Measurements from ENCODE around the gene CACNA2D3. TPM values are rescaled to one million over a fixed set of nuclear protein-coding genes. Genes with fewer than 3 reads are reported as not detected.

The CACNA2D3 gene
- total and polyA plus RNA-seq, 4 donors: 0.06 to 0.37 (median 0.08) TPM; not detected in 1

DNA sequence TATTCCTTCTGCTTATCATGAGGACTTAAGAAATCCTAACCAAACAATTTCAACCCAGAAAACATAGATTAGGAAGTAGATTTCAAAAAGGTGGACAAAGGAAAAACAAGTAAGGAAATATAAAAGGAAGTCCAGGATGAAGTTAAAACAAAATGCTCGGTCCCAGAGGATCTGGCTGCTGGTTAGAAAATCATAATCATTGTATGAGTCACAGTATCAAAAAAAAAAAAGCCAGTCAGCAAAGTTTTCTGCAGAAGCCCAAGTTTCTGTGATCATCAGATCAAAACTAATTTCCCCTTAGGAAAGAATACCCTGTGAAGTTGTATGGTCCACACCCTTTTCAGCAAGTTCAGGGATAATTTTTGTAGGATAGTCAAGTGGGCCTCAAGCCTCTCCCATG is 848.5 kb downstream of the CACNA2D3 start:
- no peak for DNase-seq (ENCODE audit: low spot score)
- Histone ChIP-seq H3K27me3 (ENCODE audit: control insufficient read depth in 4 of 4, insufficient read depth in 4 of 4, low read length in 3 of 4) (peaks cover 0 to 13% (median 0%) of the 10 kb centered on the region in 4 donors), H3K36me3 (ENCODE audit: control insufficient read depth in 4 of 4, insufficient read depth in 3 of 4, low read depth in 1 of 4, low read length in 3 of 4) (no peaks in the 10 kb centered on the region), H3K4me3 (ENCODE audit: low read depth in 1 of 3, low read length in 3 of 3) (no peak overlapping the region), H3K4me1 (ENCODE audit: control insufficient read depth in 4 of 4, insufficient read depth in 4 of 4, low read length in 3 of 4) (no peaks in the 10 kb centered on the region), H3K9me3 (ENCODE audit: control insufficient read depth in 4 of 4, low read length in 3 of 4) (no peaks in the 10 kb centered on the region), H3K27ac (ENCODE audit: low read depth in 1 of 2, low read length in 2 of 2) (no peak overlapping the region), H3K9ac (ENCODE audit: low read depth in 1 of 2, low read length in 2 of 2) (no peak overlapping the region)
- no peak for TF ChIP-seq JUND (IDR thresholded peaks at IDR 0.05)
- TF ChIP-seq REST (IDR thresholded peaks at IDR 0.05): no peak
- no peak for TF ChIP-seq RAD21 (IDR thresholded peaks at IDR 0.05)
- no peak for TF ChIP-seq ZBTB33 (IDR thresholded peaks at IDR 0.05)
- TF ChIP-seq EGR1 (IDR thresholded peaks at IDR 0.05; ENCODE audit: low read depth in 2 of 2): no peak
- no peak for TF ChIP-seq TAF1 (conservative IDR thresholded peaks at IDR 0.05)
- TF ChIP-seq GABPA (IDR thresholded peaks at IDR 0.05 in 1 of 2, conservative IDR thresholded peaks at IDR 0.05 in 1 of 2): no peak
- TF ChIP-seq FOXA1 (IDR thresholded peaks at IDR 0.05): no peak
- WGBS: 65% methylated on average over 1 of the region's 1 CpG

GRCh38 chr3:54977439-54977838 is 855.1 kb downstream of the CACNA2D3 start:
- Histone ChIP-seq H3K4me3 (ENCODE audit: low read depth in 1 of 3, low read length in 3 of 3) (no peak overlapping the region), H3K9me3 (ENCODE audit: control insufficient read depth in 4 of 4, low read length in 3 of 4) (no peaks in the 10 kb centered on the region), H3K9ac (ENCODE audit: low read depth in 1 of 2, low read length in 2 of 2) (no peak overlapping the region), H3K4me1 (ENCODE audit: control insufficient read depth in 4 of 4, insufficient read depth in 4 of 4, low read length in 3 of 4) (no peaks in the 10 kb centered on the region), H3K27ac (ENCODE audit: low read depth in 1 of 2, low read length in 2 of 2) (no peak overlapping the region), H3K36me3 (ENCODE audit: control insufficient read depth in 4 of 4, insufficient read depth in 3 of 4, low read depth in 1 of 4, low read length in 3 of 4) (no peaks in the 10 kb centered on the region), H3K27me3 (ENCODE audit: control insufficient read depth in 4 of 4, insufficient read depth in 4 of 4, low read length in 3 of 4) (peaks cover 0 to 10% (median 0%) of the 10 kb centered on the region in 4 donors)
- TF ChIP-seq TAF1 (conservative IDR thresholded peaks at IDR 0.05) (no peak), RXRA (IDR thresholded peaks at IDR 0.05) (no peak), ZBTB33 (IDR thresholded peaks at IDR 0.05) (no peak), NR2F2 (IDR thresholded peaks at IDR 0.05) (no peak), FOXA2 (IDR thresholded peaks at IDR 0.05) (no peak), JUND (IDR thresholded peaks at IDR 0.05) (no peak), REST (IDR thresholded peaks at IDR 0.05) (no peak), FOXA1 (IDR thresholded peaks at IDR 0.05) (no peak), RAD21 (IDR thresholded peaks at IDR 0.05) (no peak), SP1 (IDR thresholded peaks at IDR 0.05) (no peak), YY1 (IDR thresholded peaks at IDR 0.05) (no peak), GABPA (IDR thresholded peaks at IDR 0.05 in 1 of 2, conservative IDR thresholded peaks at IDR 0.05 in 1 of 2) (no peak), EGR1 (IDR thresholded peaks at IDR 0.05; ENCODE audit: low read depth in 2 of 2) (no peak), HNF4A (conservative IDR thresholded peaks at IDR 0.05) (no peak), HNF4G (IDR thresholded peaks at IDR 0.05) (no peak), MAX (IDR thresholded peaks at IDR 0.05) (no peak)
- TF ChIP-seq, protein P1, sequence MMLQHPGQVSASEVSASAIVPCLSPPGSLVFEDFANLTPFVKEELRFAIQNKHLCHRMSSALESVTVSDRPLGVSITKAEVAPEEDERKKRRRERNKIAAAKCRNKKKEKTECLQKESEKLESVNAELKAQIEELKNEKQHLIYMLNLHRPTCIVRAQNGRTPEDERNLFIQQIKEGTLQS (IDR thresholded peaks at IDR 0.05): no peak
- TF ChIP-seq, protein P2, sequence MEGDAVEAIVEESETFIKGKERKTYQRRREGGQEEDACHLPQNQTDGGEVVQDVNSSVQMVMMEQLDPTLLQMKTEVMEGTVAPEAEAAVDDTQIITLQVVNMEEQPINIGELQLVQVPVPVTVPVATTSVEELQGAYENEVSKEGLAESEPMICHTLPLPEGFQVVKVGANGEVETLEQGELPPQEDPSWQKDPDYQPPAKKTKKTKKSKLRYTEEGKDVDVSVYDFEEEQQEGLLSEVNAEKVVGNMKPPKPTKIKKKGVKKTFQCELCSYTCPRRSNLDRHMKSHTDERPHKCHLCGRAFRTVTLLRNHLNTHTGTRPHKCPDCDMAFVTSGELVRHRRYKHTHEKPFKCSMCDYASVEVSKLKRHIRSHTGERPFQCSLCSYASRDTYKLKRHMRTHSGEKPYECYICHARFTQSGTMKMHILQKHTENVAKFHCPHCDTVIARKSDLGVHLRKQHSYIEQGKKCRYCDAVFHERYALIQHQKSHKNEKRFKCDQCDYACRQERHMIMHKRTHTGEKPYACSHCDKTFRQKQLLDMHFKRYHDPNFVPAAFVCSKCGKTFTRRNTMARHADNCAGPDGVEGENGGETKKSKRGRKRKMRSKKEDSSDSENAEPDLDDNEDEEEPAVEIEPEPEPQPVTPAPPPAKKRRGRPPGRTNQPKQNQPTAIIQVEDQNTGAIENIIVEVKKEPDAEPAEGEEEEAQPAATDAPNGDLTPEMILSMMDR (IDR thresholded peaks at IDR 0.05; ENCODE audit: low read depth, low read length, missing input control): no peak
- 94% methylated on average over 1 of the region's 1 CpG for WGBS
- no peak for DNase-seq (ENCODE audit: low spot score)
